K562 (cell line): ENCODE measurements around the gene MS4A7.

Experiments used
- FOXJ3 ChIP-seq: sonication (generic); formaldehyde crosslinking; IDR thresholded peaks from 2 replicates; pipeline ENCODE4 v1.4.0; 2020; ENCODE audit warnings: mild to moderate bottlenecking, missing genetic modification reagents
- TF ChIP-seq, protein P1 (sequence below): sonication (generic); formaldehyde crosslinking; IDR thresholded peaks from 2 replicates; pipeline ENCODE4 v1.8.0; 2023; ENCODE audit warnings: mild to moderate bottlenecking, missing genetic modification reagents

DNA sequence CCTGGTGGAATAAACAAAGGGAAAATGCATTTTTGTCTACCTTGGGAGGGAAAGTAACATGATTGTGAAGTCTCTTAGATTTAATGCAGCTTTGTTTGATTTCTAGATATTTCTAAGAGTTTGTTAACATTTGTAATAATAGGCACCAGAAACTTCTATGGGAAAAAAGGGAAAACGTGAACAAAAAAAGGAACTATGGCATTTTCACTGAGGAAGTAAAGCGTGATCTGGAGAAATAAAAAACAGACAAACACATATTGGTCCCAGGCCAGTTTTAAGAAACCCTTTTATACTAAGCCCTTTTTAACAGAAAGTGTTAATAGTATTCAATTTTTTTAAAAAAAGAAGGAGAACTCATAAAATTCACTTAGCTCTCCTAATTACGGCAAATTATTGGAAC, 6.9 kb upstream of the MS4A7 start:
- TF ChIP-seq, protein P1, sequence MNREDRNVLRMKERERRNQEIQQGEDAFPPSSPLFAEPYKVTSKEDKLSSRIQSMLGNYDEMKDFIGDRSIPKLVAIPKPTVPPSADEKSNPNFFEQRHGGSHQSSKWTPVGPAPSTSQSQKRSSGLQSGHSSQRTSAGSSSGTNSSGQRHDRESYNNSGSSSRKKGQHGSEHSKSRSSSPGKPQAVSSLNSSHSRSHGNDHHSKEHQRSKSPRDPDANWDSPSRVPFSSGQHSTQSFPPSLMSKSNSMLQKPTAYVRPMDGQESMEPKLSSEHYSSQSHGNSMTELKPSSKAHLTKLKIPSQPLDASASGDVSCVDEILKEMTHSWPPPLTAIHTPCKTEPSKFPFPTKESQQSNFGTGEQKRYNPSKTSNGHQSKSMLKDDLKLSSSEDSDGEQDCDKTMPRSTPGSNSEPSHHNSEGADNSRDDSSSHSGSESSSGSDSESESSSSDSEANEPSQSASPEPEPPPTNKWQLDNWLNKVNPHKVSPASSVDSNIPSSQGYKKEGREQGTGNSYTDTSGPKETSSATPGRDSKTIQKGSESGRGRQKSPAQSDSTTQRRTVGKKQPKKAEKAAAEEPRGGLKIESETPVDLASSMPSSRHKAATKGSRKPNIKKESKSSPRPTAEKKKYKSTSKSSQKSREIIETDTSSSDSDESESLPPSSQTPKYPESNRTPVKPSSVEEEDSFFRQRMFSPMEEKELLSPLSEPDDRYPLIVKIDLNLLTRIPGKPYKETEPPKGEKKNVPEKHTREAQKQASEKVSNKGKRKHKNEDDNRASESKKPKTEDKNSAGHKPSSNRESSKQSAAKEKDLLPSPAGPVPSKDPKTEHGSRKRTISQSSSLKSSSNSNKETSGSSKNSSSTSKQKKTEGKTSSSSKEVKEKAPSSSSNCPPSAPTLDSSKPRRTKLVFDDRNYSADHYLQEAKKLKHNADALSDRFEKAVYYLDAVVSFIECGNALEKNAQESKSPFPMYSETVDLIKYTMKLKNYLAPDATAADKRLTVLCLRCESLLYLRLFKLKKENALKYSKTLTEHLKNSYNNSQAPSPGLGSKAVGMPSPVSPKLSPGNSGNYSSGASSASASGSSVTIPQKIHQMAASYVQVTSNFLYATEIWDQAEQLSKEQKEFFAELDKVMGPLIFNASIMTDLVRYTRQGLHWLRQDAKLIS: no peak
- TF ChIP-seq FOXJ3 (CRISPR knock-in tag): no peak
